GM23248 (cell line): ENCODE results near the gene LCN6.

Experiments used
- EZH2 ChIP-seq: fragments of 200-600 bp; sonication (generic); IDR thresholded peaks from 2 replicates; pipeline ENCODE4 v1.6.1; 2018; ENCODE audit warnings: antibody characterized with exemption, mild to moderate bottlenecking; ENCODE audit not compliant: insufficient read depth, poor library complexity, severe bottlenecking
- EZH2phosphoT487 ChIP-seq: fragments of 200-600 bp; sonication (generic); IDR thresholded peaks from 2 replicates; pipeline ENCODE4 v1.6.1; 2018; ENCODE audit warnings: antibody characterized with exemption, moderate library complexity, mild to moderate bottlenecking, low read depth; ENCODE audit not compliant: insufficient read depth

DNA sequence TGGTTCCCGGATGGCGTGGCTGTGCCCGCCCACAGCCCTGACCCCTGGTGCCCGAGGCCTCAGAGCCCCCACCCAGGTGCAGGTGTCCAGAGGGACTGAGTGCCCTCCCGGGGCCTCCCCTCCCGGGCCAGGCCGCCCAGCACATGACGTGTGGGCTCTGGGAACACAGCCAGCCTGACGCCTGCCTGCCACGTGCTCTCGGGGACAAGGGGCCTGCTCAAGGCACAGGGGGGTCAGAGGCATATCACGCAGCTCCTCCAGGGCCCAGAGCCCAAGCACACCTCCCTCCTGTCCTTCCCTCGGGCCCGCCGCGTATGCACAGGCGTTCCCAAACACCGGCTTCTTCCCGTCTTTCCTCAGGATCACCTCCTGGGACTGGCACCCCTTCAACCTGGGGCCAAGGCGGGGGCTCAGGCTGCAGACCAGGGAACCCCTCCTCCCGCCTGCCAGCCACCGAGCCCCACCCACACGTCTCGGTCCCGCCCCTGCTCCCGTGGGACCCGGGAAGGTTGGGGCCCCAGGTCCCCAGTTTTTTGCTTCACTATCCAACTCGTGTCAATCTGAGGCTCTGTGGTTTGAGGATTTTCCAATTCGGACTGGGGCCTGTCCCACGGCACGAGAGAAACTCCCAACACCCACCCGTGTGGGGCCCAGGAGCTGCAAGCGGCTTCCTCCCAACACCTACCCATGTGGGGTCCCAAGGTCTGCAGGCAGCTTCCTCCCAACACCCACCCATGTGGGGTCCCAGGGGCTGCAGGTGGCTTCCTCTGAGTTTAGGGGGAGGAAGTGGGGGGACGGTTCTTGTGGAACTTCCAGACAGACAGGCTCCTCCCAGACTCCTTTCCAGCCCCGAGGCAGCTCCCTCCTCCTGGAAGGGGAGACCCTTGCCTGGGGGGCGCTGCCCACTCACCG lies 7.1 kb downstream of the LCN6 start:
- TF ChIP-seq EZH2phosphoT487: no peak
- no peak for TF ChIP-seq EZH2
